ENCODE data around the gene PHF20. TPM values are rescaled to one million over a fixed set of nuclear protein-coding genes. Genes with fewer than 3 reads are reported as not detected.
"Not testable (repeated sequence)": the region's sequence is repeated elsewhere in the genome, so short reads cannot be mapped to it uniquely, and the experiment has no call there.

The PHF20 gene
- total RNA-seq, 4 donors from 2014 or later, result 30.5 to 53.3 (median 33.4) TPM

- TF ChIP-seq, protein P1, sequence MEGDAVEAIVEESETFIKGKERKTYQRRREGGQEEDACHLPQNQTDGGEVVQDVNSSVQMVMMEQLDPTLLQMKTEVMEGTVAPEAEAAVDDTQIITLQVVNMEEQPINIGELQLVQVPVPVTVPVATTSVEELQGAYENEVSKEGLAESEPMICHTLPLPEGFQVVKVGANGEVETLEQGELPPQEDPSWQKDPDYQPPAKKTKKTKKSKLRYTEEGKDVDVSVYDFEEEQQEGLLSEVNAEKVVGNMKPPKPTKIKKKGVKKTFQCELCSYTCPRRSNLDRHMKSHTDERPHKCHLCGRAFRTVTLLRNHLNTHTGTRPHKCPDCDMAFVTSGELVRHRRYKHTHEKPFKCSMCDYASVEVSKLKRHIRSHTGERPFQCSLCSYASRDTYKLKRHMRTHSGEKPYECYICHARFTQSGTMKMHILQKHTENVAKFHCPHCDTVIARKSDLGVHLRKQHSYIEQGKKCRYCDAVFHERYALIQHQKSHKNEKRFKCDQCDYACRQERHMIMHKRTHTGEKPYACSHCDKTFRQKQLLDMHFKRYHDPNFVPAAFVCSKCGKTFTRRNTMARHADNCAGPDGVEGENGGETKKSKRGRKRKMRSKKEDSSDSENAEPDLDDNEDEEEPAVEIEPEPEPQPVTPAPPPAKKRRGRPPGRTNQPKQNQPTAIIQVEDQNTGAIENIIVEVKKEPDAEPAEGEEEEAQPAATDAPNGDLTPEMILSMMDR (IDR thresholded peaks at IDR 0.05), result no peak
- no peak for TF ChIP-seq POLR2A (IDR thresholded peaks at IDR 0.05)
- 95 to 100% methylated on average over 1 of the region's 1 CpG for WGBS, 2 donors
- intact Hi-C loops (cut with DNase I; ENCODE audit: low total_unique reads), result no loop called here
- DNase-seq (ENCODE audit: low spot score in 2 of 2), result no peak
- H3K4me3 ChIP-seq (ENCODE audit: low read depth, poor library complexity, severe bottlenecking), result no peak overlapping the region
Measured at GRCh38 chr20:35888657-35889056, 116.8 kb downstream of the PHF20 start.

GRCh38 chr20:35891375-35891774, 119.6 kb downstream of the PHF20 start:
- TF ChIP-seq, protein P1 (IDR thresholded peaks at IDR 0.05), result no peak
- no peak for TF ChIP-seq POLR2A (IDR thresholded peaks at IDR 0.05)
- intact Hi-C loops (cut with DNase I; ENCODE audit: low total_unique reads), result no loop called here
- no peak overlapping the region for H3K4me3 ChIP-seq (ENCODE audit: low read depth, poor library complexity, severe bottlenecking)
- WGBS, 2 donors, result 55 to 63% methylated on average over 2 of the region's 2 CpGs
- no peak for DNase-seq (ENCODE audit: low spot score in 2 of 2)

DNA sequence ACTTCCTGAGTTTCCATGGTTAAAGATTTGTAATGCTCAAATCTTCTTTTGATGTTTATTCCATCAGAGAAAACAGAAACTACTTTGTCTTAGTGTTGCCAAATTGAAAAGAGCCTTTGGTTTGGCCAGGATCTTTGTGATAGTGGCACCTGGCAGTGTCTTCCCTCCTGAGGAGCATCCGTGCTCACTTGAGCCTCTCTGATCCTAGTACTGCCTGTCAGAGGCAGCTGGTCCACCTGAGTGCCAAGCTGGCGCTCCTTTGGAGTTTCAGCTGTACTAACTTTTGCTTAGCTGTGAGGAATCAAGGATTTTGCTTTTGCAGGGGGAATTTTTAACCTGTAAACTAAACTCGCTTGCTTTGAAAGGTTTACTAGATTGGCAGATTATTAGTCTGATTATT, 121.1 kb downstream of the PHF20 start:
- intact Hi-C loops (cut with DNase I; ENCODE audit: low total_unique reads), result no loop called here
- no peak for DNase-seq (ENCODE audit: low spot score in 2 of 2)
- WGBS, 2 donors, result 56 to 89% methylated on average over 3 of the region's 3 CpGs
- no peak for TF ChIP-seq POLR2A (IDR thresholded peaks at IDR 0.05)
- TF ChIP-seq, protein P1 (IDR thresholded peaks at IDR 0.05), result no peak
- H3K4me3 ChIP-seq (ENCODE audit: low read depth, poor library complexity, severe bottlenecking), result no peak overlapping the region

DNA sequence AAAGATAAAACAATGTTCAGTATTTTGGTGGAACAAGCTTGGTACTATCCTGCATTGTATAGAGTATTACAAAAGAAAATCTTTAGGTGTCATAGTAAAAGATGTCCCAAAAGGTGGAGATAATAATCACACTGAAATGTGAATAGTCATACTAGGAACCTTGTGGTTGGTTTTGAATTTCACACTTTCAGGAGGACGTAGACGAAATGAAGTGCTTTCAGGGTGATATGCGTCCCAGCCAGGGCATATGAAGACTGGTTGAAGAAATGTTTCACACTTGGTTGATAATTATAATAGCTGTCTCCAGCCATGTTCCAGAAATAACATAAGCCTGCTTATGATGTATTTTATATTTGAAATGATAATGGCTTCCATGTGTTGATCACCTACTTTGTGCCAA, 122.1 kb downstream of the PHF20 start:
- intact Hi-C loops (cut with DNase I; ENCODE audit: low total_unique reads), result loop anchor here (2.0 kb wide), 1 partner anchor 41 kb away; no protein-coding TSS in a partner anchor
- WGBS, 2 donors, result 85 to 90% methylated on average over 3 of the region's 3 CpGs
- H3K4me3 ChIP-seq (ENCODE audit: low read depth, poor library complexity, severe bottlenecking), result no peak overlapping the region
- no peak for DNase-seq (ENCODE audit: low spot score in 2 of 2)
- no peak for TF ChIP-seq POLR2A (IDR thresholded peaks at IDR 0.05)
- TF ChIP-seq, protein P1 (IDR thresholded peaks at IDR 0.05), result no peak

GRCh38 chr20:35895516-35895915, 123.7 kb downstream of the PHF20 start:
- 88 to 91% methylated on average over 7 of the region's 7 CpGs for WGBS, 2 donors
- not testable (repeated sequence) for H3K4me3 ChIP-seq (ENCODE audit: low read depth, poor library complexity, severe bottlenecking); DNase-seq (ENCODE audit: low spot score in 2 of 2)
- intact Hi-C loops (cut with DNase I; ENCODE audit: low total_unique reads), result loop anchor here (2.0 kb wide), 1 partner anchor 43 kb away; no protein-coding TSS in a partner anchor

DNA sequence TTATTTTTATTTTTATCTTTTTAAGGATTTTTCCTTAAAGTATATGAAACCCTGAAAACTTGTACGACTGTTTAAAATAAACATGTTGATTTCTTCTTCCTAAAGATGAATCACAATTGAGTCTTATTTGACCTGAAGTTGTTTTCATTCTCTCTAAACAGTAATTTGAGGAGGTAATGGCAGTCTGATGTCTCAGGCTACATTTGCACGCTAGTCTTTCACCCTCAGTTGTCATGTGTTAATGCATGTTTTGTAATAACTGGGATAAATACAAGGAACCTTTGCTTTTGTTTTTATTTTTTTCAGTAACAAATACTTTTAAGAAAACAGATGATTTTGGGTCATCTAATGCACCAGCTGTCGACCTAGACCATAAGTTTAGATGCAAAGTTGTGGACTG, 127.2 kb downstream of the PHF20 start:
- no peak overlapping the region for H3K4me3 ChIP-seq (ENCODE audit: low read depth, poor library complexity, severe bottlenecking)
- TF ChIP-seq POLR2A (IDR thresholded peaks at IDR 0.05), result no peak
- TF ChIP-seq, protein P1 (IDR thresholded peaks at IDR 0.05), result no peak
- 94 to 96% methylated on average over 3 of the region's 3 CpGs for WGBS, 2 donors
- DNase-seq (ENCODE audit: low spot score in 2 of 2), result no peak
- intact Hi-C loops (cut with DNase I; ENCODE audit: low total_unique reads), result no loop called here

DNA sequence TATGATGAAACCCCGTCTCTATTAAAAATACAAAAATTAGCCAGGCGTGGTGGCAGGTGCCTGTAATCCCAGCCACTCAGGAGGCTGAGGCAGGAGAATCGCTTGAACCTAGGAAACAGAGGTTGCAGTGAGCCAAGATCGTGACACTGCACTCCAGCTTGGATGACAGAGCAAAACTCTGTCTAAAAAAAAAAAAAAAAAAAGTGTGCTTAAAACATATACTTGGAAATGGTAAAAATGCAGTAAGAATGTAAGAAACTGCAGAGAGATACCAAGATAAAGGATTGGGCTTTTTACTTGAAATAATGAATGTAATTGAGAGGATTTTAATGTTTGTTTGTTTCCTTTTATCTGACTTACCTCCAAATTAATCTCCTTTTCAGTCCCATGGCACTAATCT, 129.4 kb downstream of the PHF20 start:
- not testable (repeated sequence) for H3K4me3 ChIP-seq (ENCODE audit: low read depth, poor library complexity, severe bottlenecking); DNase-seq (ENCODE audit: low spot score in 2 of 2)
- WGBS, 2 donors, result 94 to 95% methylated on average over 4 of the region's 4 CpGs
- intact Hi-C loops (cut with DNase I; ENCODE audit: low total_unique reads), result loop anchor here (1.0 kb wide), 1 partner anchor 41 kb away; no protein-coding TSS in a partner anchor

Data from lower leg skin (tissue), 4 donors.